Esophagus muscularis mucosa (tissue), 4 donors: ENCODE measurements around the gene NKAIN2.

Experiments
- CTCF ChIP-seq, 3 experiments: fragments of 200-600 bp in 2 of 3; fragments of 450-650 bp in 1 of 3; sonication (generic) in 2 of 3; IDR thresholded peaks; one replicate each; pipeline ENCODE4 v1.5.1; 2017 to 2019; ENCODE audit warnings: antibody characterized with exemption in 3 of 3, mild to moderate bottlenecking in 2 of 3, moderate library complexity in 1 of 3
- EP300 ChIP-seq: sonication (generic); formaldehyde crosslinking; IDR thresholded peaks from one replicate; pipeline ENCODE4 v1.6.1; 2017; ENCODE audit warnings: antibody characterized with exemption
- POLR2A ChIP-seq: fragments of 450-650 bp; IDR thresholded peaks from one replicate; pipeline ENCODE4 v1.6.1; 2017; ENCODE audit warnings: antibody characterized with exemption, moderate library complexity, mild to moderate bottlenecking, low read depth

GRCh38 chr6:123854201-123854600, 50.5 kb downstream of the NKAIN2 start:
- no peak for TF ChIP-seq CTCF (IDR thresholded peaks at IDR 0.05)
- no peak for TF ChIP-seq POLR2A
- TF ChIP-seq EP300 = no peak
